ENCODE data around the gene ANGPTL8.

The ANGPTL8 gene

GRCh38 chr19:11203194-11204075 is 36.0 kb upstream of the ANGPTL8 start:
- DNase-seq, result peak in 49 of 58 donors; percentile 14 to 90 (median 39)

GRCh38 chr19:11204076-11204602 is 35.3 kb upstream of the ANGPTL8 start:
- DNase-seq, result no peak

- peak in 1 of 58 donors; percentile 4 for DNase-seq
Observed at GRCh38 chr19:11204943-11205349, 34.5 kb upstream of the ANGPTL8 start.

GRCh38 chr19:11205939-11206570 is 33.4 kb upstream of the ANGPTL8 start:
- no peak for DNase-seq

- DNase-seq, result no peak
Observed at GRCh38 chr19:11208561-11209471, 30.6 kb upstream of the ANGPTL8 start.

- DNase-seq, result no peak
Observed at GRCh38 chr19:11209839-11210655, 29.4 kb upstream of the ANGPTL8 start.

- DNase-seq, result no peak
Observed at GRCh38 chr19:11210656-11210928, 28.8 kb upstream of the ANGPTL8 start.

GRCh38 chr19:11214387-11214786 is 25.0 kb upstream of the ANGPTL8 start:
- no peak for DNase-seq

GRCh38 chr19:11221082-11221598 is 18.3 kb upstream of the ANGPTL8 start:
- DNase-seq, result no peak

GRCh38 chr19:11223200-11223599 is 16.2 kb upstream of the ANGPTL8 start:
- no peak for DNase-seq

GRCh38 chr19:11224429-11224828 is 15.0 kb upstream of the ANGPTL8 start:
- no peak for DNase-seq

- DNase-seq, result no peak
Observed at GRCh38 chr19:11225172-11225571, 14.2 kb upstream of the ANGPTL8 start.

- DNase-seq, result no peak
Observed at GRCh38 chr19:11225815-11226214, 13.6 kb upstream of the ANGPTL8 start.

- DNase-seq, result no peak
Observed at GRCh38 chr19:11226716-11227166, 12.7 kb upstream of the ANGPTL8 start.

GRCh38 chr19:11227195-11227886 is 12.1 kb upstream of the ANGPTL8 start:
- DNase-seq, result peak in 1 of 58 donors; percentile 3

- DNase-seq, result no peak
Observed at GRCh38 chr19:11230621-11231386, 8.6 kb upstream of the ANGPTL8 start.

- no peak for DNase-seq
Observed at GRCh38 chr19:11232555-11232954, 6.9 kb upstream of the ANGPTL8 start.

- no peak for DNase-seq
Observed at GRCh38 chr19:11233073-11233472, 6.3 kb upstream of the ANGPTL8 start.
